Keratinocyte (primary cell): ENCODE data around the gene TENM3. TPM values are rescaled to one million over a fixed set of nuclear protein-coding genes. Genes with fewer than 3 reads are reported as not detected.

Experiments used
- DNase-seq: peaks from one replicate; pipeline ENCODE4 v3.0.0-alpha.2; 2011; ENCODE audit warnings: low read depth, missing footprints, low spot score
- FAIRE-seq: peaks from 2 replicates; lab custom pipeline; 2011; peaks lifted over from hg19 to GRCh38; lab: Jason Lieb, UNC
- H2AFZ ChIP-seq: 2 replicates; pipeline ENCODE4 v1.6.0; 2012; ENCODE audit warnings: low read length, control low read depth, inconsistent platforms; ENCODE audit not compliant: control insufficient read depth
- H3K27ac ChIP-seq: 2 replicates; pipeline ENCODE4 v1.5.1; 2011; ENCODE audit warnings: low read length; ENCODE audit not compliant: control insufficient read depth, insufficient read depth
- H3K27me3 ChIP-seq: 3 replicates; pipeline ENCODE4 v1.6.0; 2011; ENCODE audit warnings: low read length; ENCODE audit not compliant: control insufficient read depth, insufficient read depth; ENCODE audit errors: extremely low read depth
- H3K36me3 ChIP-seq, 2 experiments: 2 replicates in 1 of 2; 3 replicates in 1 of 2; pipeline ENCODE4 v1.5.1; 2011; ENCODE audit warnings: low read length in 2 of 2, mild to moderate bottlenecking in 1 of 2; ENCODE audit not compliant: control insufficient read depth in 2 of 2, insufficient read depth in 2 of 2; ENCODE audit errors: extremely low read depth in 1 of 2
- H3K4me1 ChIP-seq: 3 replicates; pipeline ENCODE4 v1.5.1; 2011; ENCODE audit warnings: low read length; ENCODE audit not compliant: control insufficient read depth, insufficient read depth; ENCODE audit errors: extremely low read depth
- H3K4me2 ChIP-seq: 3 replicates; pipeline ENCODE4 v1.6.0; 2011; ENCODE audit warnings: low read depth, low read length; ENCODE audit not compliant: control insufficient read depth, insufficient read depth; ENCODE audit errors: extremely low read depth
- H3K4me3 ChIP-seq, 3 experiments: fragments of 200-600 bp in 1 of 3; sonication (generic) in 1 of 3; 2 replicates in 2 of 3; 3 replicates in 1 of 3; pipeline ENCODE4 v1.5.1; 2011 to 2016; ENCODE audit warnings: low read length in 3 of 3, mild to moderate bottlenecking in 3 of 3, control low read depth in 2 of 3, inconsistent platforms in 1 of 3, low read depth in 1 of 3, mixed read lengths in 1 of 3, mixed run types in 1 of 3, moderate library complexity in 1 of 3; ENCODE audit not compliant: control insufficient read depth in 2 of 3, insufficient read depth in 2 of 3; ENCODE audit errors: extremely low read depth in 1 of 3
- H3K79me2 ChIP-seq: 2 replicates; pipeline ENCODE4 v1.6.0; 2012; ENCODE audit warnings: low read length; ENCODE audit not compliant: control insufficient read depth, insufficient read depth
- H3K9ac ChIP-seq: 3 replicates; pipeline ENCODE4 v1.6.0; 2011; ENCODE audit warnings: low read length; ENCODE audit not compliant: control insufficient read depth, insufficient read depth; ENCODE audit errors: extremely low read depth
- H3K9me1 ChIP-seq: 3 replicates; pipeline ENCODE4 v1.6.0; 2011; ENCODE audit warnings: low read length; ENCODE audit not compliant: control insufficient read depth, insufficient read depth; ENCODE audit errors: extremely low read depth
- H3K9me3 ChIP-seq: 2 replicates; pipeline ENCODE4 v1.5.1; 2012; ENCODE audit warnings: low read depth, low read length; ENCODE audit not compliant: control insufficient read depth
- H4K20me1 ChIP-seq: 3 replicates; pipeline ENCODE4 v1.6.0; 2011; ENCODE audit warnings: low read length; ENCODE audit not compliant: control insufficient read depth, insufficient read depth; ENCODE audit errors: extremely low read depth
- CTCF ChIP-seq, 3 experiments: IDR thresholded peaks in 1 of 3; conservative IDR thresholded peaks in 1 of 3; optimal IDR thresholded peaks in 1 of 3; 2 replicates in 2 of 3; 3 replicates in 1 of 3; pipeline versions ENCODE3 to v1.5.1; 2011; ENCODE audit warnings: low read length in 3 of 3, mild to moderate bottlenecking in 3 of 3, moderate library complexity in 2 of 3, control low read depth in 1 of 3, inconsistent platforms in 1 of 3; ENCODE audit not compliant: insufficient read depth in 2 of 3; ENCODE audit errors: extremely low read depth in 1 of 3
- EZH2 ChIP-seq: IDR thresholded peaks from one replicate; pipeline ENCODE4 v1.6.1; 2012; ENCODE audit warnings: inconsistent platforms, mild to moderate bottlenecking, low read length, moderate library complexity
- dilution Hi-C: fragments of 300-500 bp; cut with MboI; formaldehyde crosslinking; loops from one replicate; pipeline ENCODE4 v1.7.0; 2020; ENCODE audit warnings: low sequenced_read_pairs; ENCODE audit not compliant: extremely low pct_ligation_motif_present
- polyA plus RNA-seq, 5 experiments: library from polyadenylated mRNA; depleted of rRNA in 3 of 5; stranded (reverse) in 3 of 5; stranded (forward) in 1 of 5; unstranded in 1 of 5; fragments of >200 nt; gene quantifications; 1 replicate in 1 of 5; 2 replicates in 3 of 5; 3 replicates in 1 of 5; pipeline versions ENCODE4 v1.2.1 to v1.2.3, GENCODE V29; 2011 to 2012; ENCODE audit warnings: missing spikeins in 2 of 5, low read depth in 1 of 5, low replicate concordance in 1 of 5

Gene TENM3
- polyA plus RNA-seq, 1 donor (not counting 4 experiments of a cell fraction or from before 2014, with no cell fraction given) = 17.0 TPM

GRCh38 chr4:182369211-182369610 is 126.0 kb downstream of the TENM3 start:
- H3K4me2 ChIP-seq = no peak overlapping the region

GRCh38 chr4:182370491-182370890 is 127.3 kb downstream of the TENM3 start:
- H3K4me1 ChIP-seq = no peaks in the 10 kb centered on the region
- TF ChIP-seq CTCF (optimal IDR thresholded peaks at IDR 0.05 in 1 of 3, IDR thresholded peaks at IDR 0.05 in 1 of 3, conservative IDR thresholded peaks at IDR 0.05 in 1 of 3; ENCODE audit: extremely low read depth in 1 of 3, insufficient read depth in 2 of 3, low read length in 3 of 3) (no peak), EZH2 (no peak)
- dilution Hi-C loops = no loop called here

More at GRCh38 chr4:182369211-182369610, 126.0 kb downstream of the TENM3 start:
- Histone ChIP-seq H3K4me3 (no peak overlapping the region), H3K27me3 (no peaks in the 10 kb centered on the region), H3K36me3 (no peaks in the 10 kb centered on the region), H4K20me1 (no peaks in the 10 kb centered on the region), H3K9me1 (no peaks in the 10 kb centered on the region), H2AFZ (no peak overlapping the region), H3K79me2 (no peaks in the 10 kb centered on the region), H3K9me3 (no peaks in the 10 kb centered on the region), H3K27ac (no peak overlapping the region), H3K4me1 (no peaks in the 10 kb centered on the region), H3K9ac (no peak overlapping the region)
- dilution Hi-C loops = no loop called here
- FAIRE-seq (no peak), DNase-seq (no peak)
- TF ChIP-seq CTCF (optimal IDR thresholded peaks at IDR 0.05 in 1 of 3, IDR thresholded peaks at IDR 0.05 in 1 of 3, conservative IDR thresholded peaks at IDR 0.05 in 1 of 3; ENCODE audit: extremely low read depth in 1 of 3, insufficient read depth in 2 of 3, low read length in 3 of 3) (no peak), EZH2 (no peak)

More at GRCh38 chr4:182370491-182370890, 127.3 kb downstream of the TENM3 start:
- no peak overlapping the region for H3K4me2 ChIP-seq
- no peaks in the 10 kb centered on the region for H3K27me3 ChIP-seq
- H3K9ac ChIP-seq = no peak overlapping the region
- FAIRE-seq (no peak), DNase-seq (no peak)
- H3K4me3 ChIP-seq = no peak overlapping the region
- no peaks in the 10 kb centered on the region for H3K36me3 ChIP-seq
- no peak overlapping the region for H3K27ac ChIP-seq
- no peaks in the 10 kb centered on the region for H3K79me2 ChIP-seq
- H4K20me1 ChIP-seq = no peaks in the 10 kb centered on the region
- no peaks in the 10 kb centered on the region for H3K9me1 ChIP-seq
- no peak overlapping the region for H2AFZ ChIP-seq
- no peaks in the 10 kb centered on the region for H3K9me3 ChIP-seq
